Heart right ventricle (tissue), 16 donors: Measurements from ENCODE around the gene GRIA1. TPM values are rescaled to one million over a fixed set of nuclear protein-coding genes. Genes with fewer than 3 reads are reported as not detected.

Source experiments
- ATAC-seq, 8 donors: fragments of 200-7000 bp; cut with Tn5 transposase; one replicate each; pipeline ENCODE4 v1.9.1; 2020; ENCODE audit warnings: mild to moderate bottlenecking in 8 of 8, moderate library complexity in 8 of 8, moderate number of reproducible peaks in 1 of 8
- DNase-seq, 2 donors: peaks; one replicate each; pipeline ENCODE4 v3.0.0-alpha.2; 2020
- H3K27ac ChIP-seq, 10 donors: fragments of 200-600 bp; sonication (generic) in 2 of 10; one replicate each; pipeline versions ENCODE4 v1.5.0 to v1.8.0; 2020 to 2022; ENCODE audit warnings: mild to moderate bottlenecking in 3 of 10
- H3K27me3 ChIP-seq, 7 donors: fragments of 200-600 bp; one replicate each; pipeline ENCODE4 v1.8.0; 2021 to 2022; ENCODE audit warnings: mild to moderate bottlenecking in 2 of 7
- H3K36me3 ChIP-seq, 9 donors: fragments of 200-600 bp; sonication (generic) in 1 of 9; one replicate each; pipeline versions ENCODE4 v1.5.0 to v1.8.0; 2020 to 2022; ENCODE audit warnings: mild to moderate bottlenecking in 2 of 9
- H3K4me1 ChIP-seq, 9 donors: fragments of 200-600 bp; sonication (generic) in 1 of 9; one replicate each; pipeline versions ENCODE4 v1.5.0 to v1.8.0; 2020 to 2022; ENCODE audit warnings: mild to moderate bottlenecking in 4 of 9
- H3K4me3 ChIP-seq, 10 donors: fragments of 200-600 bp; sonication (generic) in 2 of 10; one replicate each; pipeline versions ENCODE4 v1.5.0 to v1.8.0; 2020 to 2022; ENCODE audit warnings: mild to moderate bottlenecking in 7 of 10, moderate library complexity in 2 of 10
- H3K9me3 ChIP-seq, 11 donors: fragments of 200-600 bp in 10 of 11; sonication (generic) in 2 of 11; one replicate each; pipeline versions ENCODE4 v1.5.0 to v1.8.0; 2013 to 2022; ENCODE audit warnings: mild to moderate bottlenecking in 2 of 11, control low read depth in 1 of 11, moderate library complexity in 1 of 11
- CTCF ChIP-seq, 9 donors: fragments of 200-600 bp; sonication (generic) in 2 of 9; IDR thresholded peaks; one replicate each; pipeline versions ENCODE4 v1.5.0 to v1.8.0; 2021 to 2022; ENCODE audit warnings: antibody characterized with exemption in 9 of 9, mild to moderate bottlenecking in 5 of 9, moderate library complexity in 1 of 9
- WGBS, 2 donors: extraction: QIAGEN DNeasy Blood & Tissue Kit; methylation state at CpG; one replicate each; pipeline ENCODE4 v1.1.7; 2013; ENCODE audit warnings: inconsistent platforms in 1 of 2; 5-methylcytosine and 5-hydroxymethylcytosine counted together
- intact Hi-C, 10 donors: fragments of 100-400 bp; cut with DNase I; formaldehyde crosslinking; loops; one replicate each; pipeline versions ENCODE4 v1.11.1 to v1.14.2; 2022
- polyA plus RNA-seq, 2 donors: library from polyadenylated mRNA; stranded (reverse); fragments of 200-250 nt; gene quantifications; one replicate each; pipeline ENCODE4 v1.2.3, GENCODE V29; 2013
- total RNA-seq, 10 donors: library from RNA; stranded (reverse); fragmentation: NEBNext Ultra II Directional in 3 of 10; extraction: Animal tissue kit (Norgen Biotek cat#: 25700) in 3 of 10; gene quantifications; one replicate each; pipeline versions ENCODE4 v1.2.1 to v1.2.4, GENCODE V29; 2021 to 2023
- donor health status: Arrhythmogenic right ventricular cardiomyopathy.
- donor health status: ischemic (EF 13 %, LVEDD 7.1; RV severe dilation, severe dysfunction).
- donor health status: healthy with polysubstance abuse.
- donor health status: DM: no; HTN: yes; CAD: no.
- donor health status: DM: no; HTN: no; CAD: no.
- donor health status: ischemic (EF 25% LVEDD 6.9; RV normal size, moderate dysfunction).
- donor health status: ischemic (EF 25% LVEDD 5.7; RV mildly dilated, moderate dysfunction).
- donor health status: healthy.
- donor health status: DM: yes; HTN: yes; CAD: no.
- donor health status: Ischemic cardiomyopathy.
- donor health status: ischemic (EF 35%, LVEDD 5.7; RV mildly dilated, moderate dysfunction).
- donor health status: nonischemic (EF 11% LVEDD 7.7; RV severe dilation, severe dysfunction).
- donor health status: DM: yes; HTN: yes; CAD: no.
- donor health status: PGD.
- donor health status: ischemic (EF 29% LVEDD 5.4; RV normal size, mild dysfunction).
- donor health status: nonischemic (EF 23%, LVEDD 6.1; RV moderate dilation, normal function).

GRIA1 gene
- total and polyA plus RNA-seq, 12 donors = 0.04 to 0.49 (median 0.23) TPM; not detected in 3

GRCh38 chr5:153544706-153545105 lies 54.2 kb downstream of the GRIA1 start:
- Histone ChIP-seq H3K27ac (no peak overlapping the region), H3K4me1 (no peaks in the 10 kb centered on the region), H3K36me3 (no peaks in the 10 kb centered on the region), H3K27me3 (no peaks in the 10 kb centered on the region), H3K4me3 (no peak overlapping the region), H3K9me3 (no peaks in the 10 kb centered on the region)
- WGBS, 2 donors = 51 to 52% methylated on average over 4 of the region's 4 CpGs
- DNase-seq = no peak
- no peak for TF ChIP-seq CTCF (IDR thresholded peaks at IDR 0.05)
- ATAC-seq = no peak
- intact Hi-C loops = no loop called here

- no peaks in the 10 kb centered on the region for H3K36me3 ChIP-seq
- DNase-seq (no peak), ATAC-seq (no peak)
- H3K9me3 ChIP-seq = no peaks in the 10 kb centered on the region
- no peak overlapping the region for H3K4me3 ChIP-seq
- no peak overlapping the region for H3K27ac ChIP-seq
- intact Hi-C loops = no loop called here
- peaks cover 0 to 3% (median 0%) of the 10 kb centered on the region in 9 donors for H3K4me1 ChIP-seq
- H3K27me3 ChIP-seq = no peaks in the 10 kb centered on the region
- 71 to 73% methylated on average over 1 of the region's 1 CpG for WGBS, 2 donors
- no peak for TF ChIP-seq CTCF (IDR thresholded peaks at IDR 0.05)
These were observed 56.1 kb downstream of the GRIA1 start for GRCh38 chr5:153546566-153546965.

GRCh38 chr5:153551537-153552079 lies 61.1 kb downstream of the GRIA1 start:
- H3K4me3 ChIP-seq = no peak overlapping the region
- ATAC-seq = peak in 4 of 8 donors; percentile 55 to 62 (median 58)
- no peaks in the 10 kb centered on the region for H3K27me3 ChIP-seq
- DNase-seq = no peak
- no peaks in the 10 kb centered on the region for H3K36me3 ChIP-seq
- no peak for TF ChIP-seq CTCF (IDR thresholded peaks at IDR 0.05)
- H3K27ac ChIP-seq = no peak overlapping the region
- peaks cover 0 to 13% (median 6%) of the 10 kb centered on the region in 9 donors for H3K4me1 ChIP-seq
- 2 to 30% methylated on average over 1 of the region's 1 CpG for WGBS, 2 donors
- intact Hi-C loops = no loop called here
- H3K9me3 ChIP-seq = no peaks in the 10 kb centered on the region

GRCh38 chr5:153552886-153553285 lies 62.4 kb downstream of the GRIA1 start:
- H3K27ac ChIP-seq = no peak overlapping the region
- H3K9me3 ChIP-seq = no peaks in the 10 kb centered on the region
- no peaks in the 10 kb centered on the region for H3K36me3 ChIP-seq
- TF ChIP-seq CTCF (IDR thresholded peaks at IDR 0.05) = no peak
- no peaks in the 10 kb centered on the region for H3K27me3 ChIP-seq
- no peak overlapping the region for H3K4me3 ChIP-seq
- DNase-seq = no peak
- H3K4me1 ChIP-seq = peaks cover 0 to 13% (median 6%) of the 10 kb centered on the region in 9 donors
- no peak for ATAC-seq
- intact Hi-C loops = no loop called here
